ENCODE results near the gene SMARCB1.

GRCh38 chr22:23827351-23827995, 40.7 kb downstream of the SMARCB1 start:
- TF ChIP-seq CTCF (conservative IDR thresholded peaks at IDR 0.05; ENCODE audit: low read depth, low read length) (no peak), POLR2A (IDR thresholded peaks at IDR 0.05; ENCODE audit: low read depth, low read length) (no peak), ELK1 (IDR thresholded peaks at IDR 0.05; ENCODE audit: borderline replicate concordance, low read depth, low read length) (no peak), CEBPB (IDR thresholded peaks at IDR 0.05; ENCODE audit: low read depth, low read length) (no peak), MAFK (IDR thresholded peaks at IDR 0.05; ENCODE audit: low read depth, low read length) (no peak), MAZ (IDR thresholded peaks at IDR 0.05; ENCODE audit: borderline replicate concordance, low read depth, low read length) (no peak), RAD21 (IDR thresholded peaks at IDR 0.05; ENCODE audit: low read length) (no peak), NFE2L2 (IDR thresholded peaks at IDR 0.05; ENCODE audit: low read depth, low read length) (no peak), MXI1 (IDR thresholded peaks at IDR 0.05; ENCODE audit: borderline replicate concordance, low read depth, low read length) (no peak)
